Measurements from ENCODE around the gene HDAC4. TPM values are rescaled to one million over a fixed set of nuclear protein-coding genes. Genes with fewer than 3 reads are reported as not detected.

Gene HDAC4
- total and polyA plus RNA-seq, 4 donors: 2.9 to 37.2 (median 4.4) TPM

DNA sequence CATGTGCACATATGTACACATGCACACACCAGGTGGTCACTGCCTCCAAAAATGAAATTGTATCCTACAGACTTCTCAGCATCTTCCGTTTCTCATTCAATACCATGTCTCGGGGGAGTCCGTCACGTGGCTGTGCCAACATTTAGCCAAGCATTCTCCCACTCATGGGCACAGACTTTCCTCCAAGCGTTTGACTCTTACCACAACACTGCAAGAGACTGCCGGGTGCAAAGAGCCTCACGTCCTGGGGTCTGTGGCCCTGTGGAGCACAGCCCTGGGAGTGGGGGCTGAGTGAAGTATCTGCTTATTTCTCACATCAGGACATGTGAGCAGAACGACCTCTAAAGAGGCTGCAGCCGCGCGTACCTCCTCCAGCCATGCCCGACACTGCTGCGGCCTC is 28.0 kb downstream of the HDAC4 start:
- Histone ChIP-seq H3K9me3 (ENCODE audit: control insufficient read depth in 4 of 4, low read length in 3 of 4) (no peaks in the 10 kb centered on the region), H3K27me3 (ENCODE audit: control insufficient read depth in 4 of 4, insufficient read depth in 4 of 4, low read length in 3 of 4) (no peaks in the 10 kb centered on the region), H3K36me3 (ENCODE audit: control insufficient read depth in 4 of 4, insufficient read depth in 3 of 4, low read depth in 1 of 4, low read length in 3 of 4) (peaks cover 0 to 3% (median under 1%) of the 10 kb centered on the region in 4 donors), H3K27ac (ENCODE audit: low read depth in 1 of 2, low read length in 2 of 2) (no peak overlapping the region), H3K9ac (ENCODE audit: low read depth in 1 of 2, low read length in 2 of 2) (no peak overlapping the region), H3K4me1 (ENCODE audit: control insufficient read depth in 4 of 4, insufficient read depth in 4 of 4, low read length in 3 of 4) (no peaks in the 10 kb centered on the region), H3K4me3 (ENCODE audit: low read depth in 1 of 3, low read length in 3 of 3) (no peak overlapping the region)
- WGBS: 96% methylated on average over 13 of the region's 13 CpGs
- TF ChIP-seq, protein P1, sequence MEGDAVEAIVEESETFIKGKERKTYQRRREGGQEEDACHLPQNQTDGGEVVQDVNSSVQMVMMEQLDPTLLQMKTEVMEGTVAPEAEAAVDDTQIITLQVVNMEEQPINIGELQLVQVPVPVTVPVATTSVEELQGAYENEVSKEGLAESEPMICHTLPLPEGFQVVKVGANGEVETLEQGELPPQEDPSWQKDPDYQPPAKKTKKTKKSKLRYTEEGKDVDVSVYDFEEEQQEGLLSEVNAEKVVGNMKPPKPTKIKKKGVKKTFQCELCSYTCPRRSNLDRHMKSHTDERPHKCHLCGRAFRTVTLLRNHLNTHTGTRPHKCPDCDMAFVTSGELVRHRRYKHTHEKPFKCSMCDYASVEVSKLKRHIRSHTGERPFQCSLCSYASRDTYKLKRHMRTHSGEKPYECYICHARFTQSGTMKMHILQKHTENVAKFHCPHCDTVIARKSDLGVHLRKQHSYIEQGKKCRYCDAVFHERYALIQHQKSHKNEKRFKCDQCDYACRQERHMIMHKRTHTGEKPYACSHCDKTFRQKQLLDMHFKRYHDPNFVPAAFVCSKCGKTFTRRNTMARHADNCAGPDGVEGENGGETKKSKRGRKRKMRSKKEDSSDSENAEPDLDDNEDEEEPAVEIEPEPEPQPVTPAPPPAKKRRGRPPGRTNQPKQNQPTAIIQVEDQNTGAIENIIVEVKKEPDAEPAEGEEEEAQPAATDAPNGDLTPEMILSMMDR (IDR thresholded peaks at IDR 0.05; ENCODE audit: low read depth, low read length, missing input control): no peak
- TF ChIP-seq NR2F2 (IDR thresholded peaks at IDR 0.05) (no peak), HNF4A (conservative IDR thresholded peaks at IDR 0.05) (no peak), GABPA (IDR thresholded peaks at IDR 0.05 in 1 of 2, conservative IDR thresholded peaks at IDR 0.05 in 1 of 2) (no peak), RAD21 (IDR thresholded peaks at IDR 0.05) (no peak), SP1 (IDR thresholded peaks at IDR 0.05) (no peak), FOXA2 (IDR thresholded peaks at IDR 0.05) (no peak)
- TF ChIP-seq, protein P2, sequence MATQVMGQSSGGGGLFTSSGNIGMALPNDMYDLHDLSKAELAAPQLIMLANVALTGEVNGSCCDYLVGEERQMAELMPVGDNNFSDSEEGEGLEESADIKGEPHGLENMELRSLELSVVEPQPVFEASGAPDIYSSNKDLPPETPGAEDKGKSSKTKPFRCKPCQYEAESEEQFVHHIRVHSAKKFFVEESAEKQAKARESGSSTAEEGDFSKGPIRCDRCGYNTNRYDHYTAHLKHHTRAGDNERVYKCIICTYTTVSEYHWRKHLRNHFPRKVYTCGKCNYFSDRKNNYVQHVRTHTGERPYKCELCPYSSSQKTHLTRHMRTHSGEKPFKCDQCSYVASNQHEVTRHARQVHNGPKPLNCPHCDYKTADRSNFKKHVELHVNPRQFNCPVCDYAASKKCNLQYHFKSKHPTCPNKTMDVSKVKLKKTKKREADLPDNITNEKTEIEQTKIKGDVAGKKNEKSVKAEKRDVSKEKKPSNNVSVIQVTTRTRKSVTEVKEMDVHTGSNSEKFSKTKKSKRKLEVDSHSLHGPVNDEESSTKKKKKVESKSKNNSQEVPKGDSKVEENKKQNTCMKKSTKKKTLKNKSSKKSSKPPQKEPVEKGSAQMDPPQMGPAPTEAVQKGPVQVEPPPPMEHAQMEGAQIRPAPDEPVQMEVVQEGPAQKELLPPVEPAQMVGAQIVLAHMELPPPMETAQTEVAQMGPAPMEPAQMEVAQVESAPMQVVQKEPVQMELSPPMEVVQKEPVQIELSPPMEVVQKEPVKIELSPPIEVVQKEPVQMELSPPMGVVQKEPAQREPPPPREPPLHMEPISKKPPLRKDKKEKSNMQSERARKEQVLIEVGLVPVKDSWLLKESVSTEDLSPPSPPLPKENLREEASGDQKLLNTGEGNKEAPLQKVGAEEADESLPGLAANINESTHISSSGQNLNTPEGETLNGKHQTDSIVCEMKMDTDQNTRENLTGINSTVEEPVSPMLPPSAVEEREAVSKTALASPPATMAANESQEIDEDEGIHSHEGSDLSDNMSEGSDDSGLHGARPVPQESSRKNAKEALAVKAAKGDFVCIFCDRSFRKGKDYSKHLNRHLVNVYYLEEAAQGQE (IDR thresholded peaks at IDR 0.05): no peak
- no peak for DNase-seq (ENCODE audit: low spot score)

DNA sequence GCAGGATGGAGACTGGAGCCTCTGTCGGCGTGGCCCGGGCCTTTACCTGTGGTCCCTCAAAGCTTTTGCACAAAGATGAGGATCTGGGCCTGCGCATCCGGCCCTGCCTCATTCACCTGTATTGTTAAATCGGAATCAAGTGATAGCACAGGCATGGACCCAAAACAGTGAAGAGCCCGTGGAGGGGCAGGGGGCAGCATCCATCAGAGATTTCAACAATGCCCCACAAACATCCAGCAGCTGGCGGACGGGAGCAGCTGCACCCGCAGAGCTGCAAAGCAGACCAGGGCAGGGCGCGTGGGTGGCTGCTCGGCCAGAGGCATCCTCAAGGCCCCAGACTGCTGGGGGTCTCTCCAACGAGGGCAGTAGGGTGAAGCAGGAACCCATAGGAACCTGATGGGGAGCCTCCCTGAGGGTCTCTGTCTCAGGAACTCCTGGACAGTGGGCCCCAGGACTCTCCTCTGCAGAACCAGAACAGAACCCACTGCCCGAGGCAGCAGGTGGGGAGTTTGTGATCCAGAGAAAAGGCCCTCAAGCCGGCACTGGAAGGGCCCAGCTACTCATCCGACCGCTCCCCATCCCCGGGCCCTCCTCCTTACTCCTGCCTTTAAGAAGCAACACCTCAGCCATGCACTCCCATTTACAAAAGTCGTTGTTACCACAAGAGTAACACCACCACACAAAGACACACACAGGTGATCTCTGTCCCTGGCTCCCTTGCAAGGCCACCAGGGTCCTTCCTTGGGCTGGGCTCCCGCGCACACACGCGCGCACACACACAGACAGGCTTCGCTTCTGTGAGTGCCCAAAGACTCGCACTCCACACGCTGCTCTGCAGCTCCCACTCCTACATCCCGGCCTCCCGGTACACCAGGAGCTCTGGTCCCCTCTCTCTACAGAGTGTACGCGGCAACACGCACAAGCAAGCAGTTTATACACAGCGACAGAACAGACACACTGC is 28.8 kb downstream of the HDAC4 start:
- TF ChIP-seq HNF4A (conservative IDR thresholded peaks at IDR 0.05): no peak
- TF ChIP-seq YY1 (IDR thresholded peaks at IDR 0.05): no peak
- TF ChIP-seq GABPA (IDR thresholded peaks at IDR 0.05 in 1 of 2, conservative IDR thresholded peaks at IDR 0.05 in 1 of 2): no peak
- TF ChIP-seq, protein P1 (IDR thresholded peaks at IDR 0.05; ENCODE audit: low read depth, low read length, missing input control): no peak
- TF ChIP-seq FOXA1 (IDR thresholded peaks at IDR 0.05): no peak
- TF ChIP-seq TAF1 (conservative IDR thresholded peaks at IDR 0.05): no peak
- TF ChIP-seq RAD21 (IDR thresholded peaks at IDR 0.05): no peak
- TF ChIP-seq, protein P3, sequence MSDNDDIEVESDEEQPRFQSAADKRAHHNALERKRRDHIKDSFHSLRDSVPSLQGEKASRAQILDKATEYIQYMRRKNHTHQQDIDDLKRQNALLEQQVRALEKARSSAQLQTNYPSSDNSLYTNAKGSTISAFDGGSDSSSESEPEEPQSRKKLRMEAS (IDR thresholded peaks at IDR 0.05): no peak
- TF ChIP-seq FOXA2 (IDR thresholded peaks at IDR 0.05): no peak
- TF ChIP-seq SP1 (IDR thresholded peaks at IDR 0.05): no peak
- no peak for TF ChIP-seq HNF4G (IDR thresholded peaks at IDR 0.05)
- Histone ChIP-seq H3K9me3 (ENCODE audit: control insufficient read depth in 4 of 4, low read length in 3 of 4) (no peaks in the 10 kb centered on the region), H3K27me3 (ENCODE audit: control insufficient read depth in 4 of 4, insufficient read depth in 4 of 4, low read length in 3 of 4) (no peaks in the 10 kb centered on the region), H3K4me1 (ENCODE audit: control insufficient read depth in 4 of 4, insufficient read depth in 4 of 4, low read length in 3 of 4) (no peaks in the 10 kb centered on the region), H3K36me3 (ENCODE audit: control insufficient read depth in 4 of 4, insufficient read depth in 3 of 4, low read depth in 1 of 4, low read length in 3 of 4) (peaks cover 0 to 3% (median 0%) of the 10 kb centered on the region in 4 donors), H3K27ac (ENCODE audit: low read depth in 1 of 2, low read length in 2 of 2) (no peak overlapping the region), H3K4me3 (ENCODE audit: low read depth in 1 of 3, low read length in 3 of 3) (no peak overlapping the region), H3K9ac (ENCODE audit: low read depth in 1 of 2, low read length in 2 of 2) (no peak overlapping the region)
- DNase-seq (ENCODE audit: low spot score): no peak
- WGBS: 97% methylated on average over 34 of the region's 34 CpGs
